HG03196 (cell line): ENCODE data around the gene SLC30A10.
"Not testable (repeated sequence)": the region's sequence is repeated elsewhere in the genome, so short reads cannot be mapped to it uniquely, and the experiment has no call there.

ENCODE experiments used
- ATAC-seq: cut with Tn5 transposase; IDR thresholded peaks from one replicate; pipeline ENCODE4 v1.9.1; 2021; ENCODE audit not compliant: unreplicated experiment

SLC30A10 gene

GRCh38 chr1:219928791-219929118, 398 bp upstream of the SLC30A10 start:
- ATAC-seq: no peak

DNA sequence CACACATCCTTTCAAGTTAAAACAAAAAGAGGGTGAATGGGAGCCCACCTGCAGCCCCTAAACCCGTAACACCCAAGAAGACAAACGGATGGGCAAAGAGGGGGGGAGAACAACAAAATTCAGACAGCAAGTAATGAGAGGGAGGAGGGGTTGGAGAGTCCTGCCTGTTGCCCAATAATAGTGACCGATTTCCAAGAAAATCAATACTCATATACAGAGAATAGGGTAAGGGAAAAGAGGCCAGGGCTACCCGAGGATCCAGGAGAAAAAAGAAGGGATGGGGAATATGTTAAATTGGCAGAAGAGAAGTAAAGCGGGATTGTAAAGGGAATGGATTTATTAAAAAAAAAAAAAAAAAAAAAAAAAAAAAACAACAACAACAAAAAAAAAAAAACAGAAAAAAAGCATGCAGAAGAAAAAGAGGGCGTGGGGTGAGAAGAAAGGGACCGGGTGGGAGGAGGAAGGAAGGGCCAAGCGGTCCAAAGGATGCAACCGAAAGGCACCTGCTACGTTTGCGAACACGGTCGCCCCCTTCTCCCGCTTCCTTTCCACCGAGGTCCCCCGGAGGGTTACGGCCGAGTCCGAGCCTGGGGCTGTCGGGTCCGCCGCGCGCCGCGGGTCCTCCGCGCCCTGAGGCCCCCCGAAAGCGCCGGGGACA, 930 bp downstream of the SLC30A10 start:
- no peak for ATAC-seq

DNA sequence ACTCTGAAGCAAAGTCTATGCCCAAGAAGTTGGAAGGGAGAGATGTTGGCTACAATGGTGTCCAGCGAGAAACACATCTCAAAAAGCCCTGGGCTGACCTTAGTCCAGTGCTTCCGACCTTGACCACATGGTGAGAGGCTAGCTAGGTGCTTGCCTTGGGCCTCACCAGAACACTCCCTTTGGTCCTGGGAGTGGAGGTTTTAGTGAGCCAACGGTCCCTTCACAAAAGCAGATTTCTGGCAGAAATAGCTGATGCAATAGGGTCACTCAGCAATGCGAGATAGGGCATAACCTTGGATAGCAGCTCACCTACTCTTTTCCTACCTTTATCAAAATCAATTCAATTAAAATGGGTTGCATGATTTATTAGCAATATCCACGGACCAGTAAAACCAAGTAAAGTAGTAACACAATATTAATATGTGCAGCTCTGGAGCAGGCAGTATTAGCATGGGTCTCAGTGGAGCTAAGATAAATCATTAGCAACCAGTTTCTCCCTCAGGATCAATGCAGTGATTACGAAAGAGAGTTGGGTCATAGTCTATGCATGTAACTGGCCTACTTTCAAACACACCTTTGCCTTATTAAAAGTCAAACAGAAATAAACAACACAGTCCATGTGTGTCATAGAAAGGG, 1.9 kb downstream of the SLC30A10 start:
- no peak for ATAC-seq

DNA sequence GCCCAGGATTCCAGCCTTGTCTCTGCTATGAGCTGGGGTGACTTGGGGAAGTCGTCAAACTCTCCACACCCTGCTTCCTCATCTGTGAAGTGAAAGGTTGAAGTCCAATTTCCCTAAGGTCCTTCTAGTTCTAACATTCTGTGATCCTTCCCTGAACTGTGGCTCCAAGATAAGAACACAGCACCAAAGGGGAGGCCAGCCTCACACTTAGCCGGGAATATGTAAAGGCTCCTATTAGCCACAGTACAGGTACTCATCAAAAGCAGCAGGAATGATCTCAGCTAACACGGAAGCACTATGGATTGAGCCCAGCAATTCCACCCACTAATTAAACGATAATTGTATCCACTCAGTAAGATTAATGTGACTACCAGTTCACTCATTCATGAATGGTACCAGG, 4.0 kb downstream of the SLC30A10 start:
- no peak for ATAC-seq

DNA sequence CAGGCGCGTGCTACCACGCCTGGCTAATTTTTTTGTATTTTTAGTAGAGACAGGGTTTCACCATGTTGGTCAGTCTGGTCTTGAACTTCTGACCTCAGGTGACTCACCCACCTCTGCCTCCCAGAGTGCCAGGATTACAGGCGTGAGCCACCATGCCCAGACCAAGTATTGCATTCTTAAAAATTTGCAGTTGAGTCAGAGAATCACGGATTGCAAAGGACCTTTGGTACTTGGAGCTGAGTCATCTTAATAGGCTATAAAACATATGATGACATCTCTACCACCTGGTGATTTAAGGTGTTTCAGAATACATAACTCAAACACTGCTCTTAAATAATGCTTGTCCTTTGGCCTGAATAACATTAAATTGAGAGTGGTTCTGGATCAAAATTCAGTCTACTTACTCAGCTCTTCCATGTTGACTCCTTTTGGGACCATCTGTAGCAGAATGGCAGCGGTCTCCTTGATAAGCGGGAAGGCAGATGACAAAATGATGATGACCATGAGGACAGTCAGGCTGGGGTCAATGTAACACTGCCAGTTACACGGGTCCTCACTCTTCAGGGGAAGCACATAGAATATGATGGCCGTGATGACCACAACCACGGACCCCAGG, 10.4 kb downstream of the SLC30A10 start:
- ATAC-seq: no peak

- ATAC-seq: no peak
Measured at GRCh38 chr1:219917281-219917680, 11.1 kb downstream of the SLC30A10 start.

- no peak for ATAC-seq
Measured at GRCh38 chr1:219916257-219916656, 12.1 kb downstream of the SLC30A10 start.

GRCh38 chr1:219913005-219913770, 15.2 kb downstream of the SLC30A10 start:
- no peak for ATAC-seq

GRCh38 chr1:219910716-219911115, 17.6 kb downstream of the SLC30A10 start:
- no peak for ATAC-seq

DNA sequence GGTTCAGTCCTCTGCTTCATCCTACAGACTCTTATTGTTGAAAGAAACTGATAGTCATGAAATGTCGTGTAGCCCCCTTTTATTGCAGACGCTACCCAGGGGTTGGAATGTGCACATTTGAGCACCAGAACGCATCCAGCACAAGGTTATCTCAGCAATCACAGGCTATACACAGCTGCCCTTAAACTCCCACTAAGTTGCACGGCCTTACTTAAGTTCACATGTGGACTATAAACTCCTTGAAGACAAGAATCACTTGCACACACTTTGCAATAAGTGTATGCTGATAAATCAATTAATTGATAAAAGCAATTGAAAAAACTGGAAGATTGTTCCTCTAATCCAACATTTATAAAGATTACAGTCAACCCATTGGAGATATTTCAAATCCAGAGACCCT, 18.9 kb downstream of the SLC30A10 start:
- no peak for ATAC-seq

DNA sequence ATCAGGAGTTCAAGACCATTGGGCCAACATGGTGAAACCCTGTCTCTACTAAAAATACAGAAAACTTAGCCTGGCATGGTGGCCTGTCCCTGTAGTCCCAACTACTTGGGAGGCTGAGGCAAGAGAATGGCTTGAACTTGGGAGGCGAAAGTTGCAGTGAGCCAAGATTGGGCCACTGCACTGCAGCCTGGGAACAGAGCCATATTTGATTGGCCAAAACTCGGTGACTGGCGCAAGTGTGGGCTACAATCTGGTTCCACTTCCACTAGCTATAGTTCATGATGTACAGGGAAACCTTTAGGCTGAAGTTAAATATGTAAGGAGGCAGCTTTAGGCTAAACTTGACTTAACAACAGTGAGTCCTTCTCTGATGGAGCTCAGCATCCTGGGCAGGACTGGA, 20.2 kb downstream of the SLC30A10 start:
- ATAC-seq: no peak

DNA sequence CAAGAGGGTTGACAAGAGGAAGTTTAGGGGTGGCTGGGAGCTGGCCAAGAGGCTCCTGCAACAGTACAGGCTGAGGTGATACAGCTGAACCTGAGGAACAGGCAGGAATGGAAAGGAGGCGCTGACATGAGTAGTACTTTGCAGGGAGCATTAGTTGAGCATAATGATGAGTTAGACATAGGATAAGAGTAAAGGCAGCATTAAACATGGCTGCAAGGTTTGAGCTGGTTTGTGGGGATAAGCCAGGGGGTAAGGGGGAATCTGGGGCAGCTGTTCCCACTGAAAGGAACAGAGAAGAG, 20.6 kb downstream of the SLC30A10 start:
- ATAC-seq: no peak

GRCh38 chr1:219906924-219907771, 21.2 kb downstream of the SLC30A10 start:
- no peak for ATAC-seq

GRCh38 chr1:219906565-219906923, 21.8 kb downstream of the SLC30A10 start:
- not testable (repeated sequence) for ATAC-seq

DNA sequence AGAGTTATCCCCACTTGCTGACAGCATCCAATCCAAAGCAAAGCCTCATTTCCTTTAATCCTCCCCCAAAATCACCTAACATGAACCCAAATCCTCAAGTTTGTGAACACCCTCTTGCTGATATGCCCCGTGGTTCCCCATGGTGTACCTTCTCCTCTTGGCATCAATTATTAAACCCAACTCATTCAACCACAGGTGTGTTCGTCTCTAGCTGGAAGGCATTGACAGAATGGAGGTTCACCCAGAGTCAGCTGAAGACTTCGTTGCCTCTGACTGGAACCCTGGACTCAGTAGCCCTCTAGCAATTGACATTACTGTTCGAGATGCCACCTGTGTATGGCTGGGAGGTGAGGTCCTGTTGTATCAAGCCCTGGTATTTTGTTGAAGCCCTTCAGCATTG, 22.8 kb downstream of the SLC30A10 start:
- no peak for ATAC-seq

GRCh38 chr1:219904934-219905333, 23.4 kb downstream of the SLC30A10 start:
- ATAC-seq: no peak

DNA sequence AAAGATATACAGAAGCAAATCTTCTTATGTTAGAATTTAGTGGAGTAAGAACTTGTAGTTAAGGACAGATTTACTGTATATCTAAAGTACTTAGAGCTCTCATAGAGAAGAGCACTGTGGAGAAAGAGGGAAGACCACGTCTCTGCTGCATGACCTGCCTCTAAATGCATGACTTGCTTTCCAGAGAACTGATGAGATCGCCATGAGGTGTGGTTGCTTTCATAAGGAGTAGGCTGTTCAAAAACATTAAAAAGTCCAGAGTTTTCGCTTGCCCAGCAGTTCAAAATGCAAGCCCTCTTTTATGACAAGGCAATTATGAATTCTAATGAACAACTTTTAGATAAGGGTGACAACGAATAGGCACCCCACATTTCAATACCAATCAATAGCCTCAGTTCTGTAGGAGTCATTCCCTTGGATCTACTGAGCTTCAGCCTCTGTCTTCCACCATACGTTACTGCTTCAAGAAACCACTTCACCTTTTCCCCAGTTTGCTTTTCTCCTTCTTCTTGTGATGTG, 24.9 kb downstream of the SLC30A10 start:
- no peak for ATAC-seq

GRCh38 chr1:219902951-219903350, 25.4 kb downstream of the SLC30A10 start:
- no peak for ATAC-seq

DNA sequence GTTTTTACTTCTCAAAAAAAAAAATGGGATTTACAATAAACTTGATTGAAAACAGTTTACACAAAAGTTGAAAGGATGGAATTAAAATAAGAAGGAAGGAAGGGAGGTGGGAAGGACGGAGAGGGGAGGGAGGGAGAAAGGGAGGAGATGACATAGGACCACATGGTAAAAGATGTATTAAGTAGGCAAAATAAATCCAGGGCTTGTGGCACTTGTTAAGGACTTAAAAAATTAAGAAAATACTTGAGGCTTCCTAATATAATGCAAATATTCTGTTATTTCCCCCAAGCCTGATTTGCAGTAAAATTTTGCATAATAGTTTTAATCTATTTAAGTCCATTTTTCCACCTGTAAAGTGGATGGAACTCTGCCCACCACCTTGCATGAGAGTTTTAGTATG, 27.5 kb downstream of the SLC30A10 start:
- ATAC-seq: no peak

DNA sequence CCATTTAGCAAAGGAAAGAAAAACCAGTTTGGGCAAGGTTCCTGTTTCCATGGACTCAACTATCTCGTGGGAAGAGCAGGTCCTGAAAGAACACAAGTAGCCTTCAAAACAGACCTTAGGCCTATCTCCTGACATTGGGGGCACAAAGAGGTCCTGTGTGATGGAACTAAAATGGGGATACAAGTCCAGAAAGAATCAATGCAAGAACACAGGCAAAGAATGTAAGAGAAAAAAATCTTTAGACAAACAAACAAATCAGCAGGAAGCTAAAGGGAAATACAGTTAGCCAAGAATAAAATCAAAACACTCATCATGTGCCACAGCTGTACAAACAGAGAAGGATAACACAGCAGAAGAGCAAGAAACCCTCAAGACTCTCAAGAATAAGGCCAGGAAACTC, 28.2 kb downstream of the SLC30A10 start:
- no peak for ATAC-seq

GRCh38 chr1:219898375-219898774, 30.0 kb downstream of the SLC30A10 start:
- ATAC-seq: no peak
